HG03378 (cell line): Measurements from ENCODE around the gene TAS2R60.
"Not testable (repeated sequence)": the region's sequence is repeated elsewhere in the genome, so short reads cannot be mapped to it uniquely, and the experiment has no call there.

Source experiments
- ATAC-seq: cut with Tn5 transposase; IDR thresholded peaks from one replicate; pipeline ENCODE4 v1.9.1; 2021; ENCODE audit warnings: mild to moderate bottlenecking, moderate library complexity; ENCODE audit not compliant: unreplicated experiment

TAS2R60 gene, protein sequence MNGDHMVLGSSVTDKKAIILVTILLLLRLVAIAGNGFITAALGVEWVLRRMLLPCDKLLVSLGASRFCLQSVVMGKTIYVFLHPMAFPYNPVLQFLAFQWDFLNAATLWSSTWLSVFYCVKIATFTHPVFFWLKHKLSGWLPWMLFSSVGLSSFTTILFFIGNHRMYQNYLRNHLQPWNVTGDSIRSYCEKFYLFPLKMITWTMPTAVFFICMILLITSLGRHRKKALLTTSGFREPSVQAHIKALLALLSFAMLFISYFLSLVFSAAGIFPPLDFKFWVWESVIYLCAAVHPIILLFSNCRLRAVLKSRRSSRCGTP

DNA sequence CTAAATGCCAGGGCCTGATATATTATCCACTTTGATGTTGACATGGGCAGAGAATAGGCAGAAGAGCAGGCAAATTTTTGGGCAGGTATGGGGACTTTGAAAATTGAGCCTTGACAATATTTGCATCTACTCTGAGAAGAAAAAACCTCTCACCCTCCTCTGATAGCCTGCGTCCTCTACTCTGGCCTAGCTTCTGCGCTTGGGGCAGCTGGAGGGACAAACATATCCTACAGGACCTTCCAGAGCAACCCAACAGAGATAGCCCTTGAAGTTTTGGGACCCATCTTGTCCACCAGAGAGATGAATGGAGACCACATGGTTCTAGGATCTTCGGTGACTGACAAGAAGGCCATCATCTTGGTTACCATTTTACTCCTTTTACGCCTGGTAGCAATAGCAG is at the start of gene TAS2R60:
Gene TAS2R60, plus strand, starts transcription at position 301 of the 400 bp plus-strand sequence. Its CDS starts 0 bp downstream, at position 301.
- no peak for ATAC-seq

DNA sequence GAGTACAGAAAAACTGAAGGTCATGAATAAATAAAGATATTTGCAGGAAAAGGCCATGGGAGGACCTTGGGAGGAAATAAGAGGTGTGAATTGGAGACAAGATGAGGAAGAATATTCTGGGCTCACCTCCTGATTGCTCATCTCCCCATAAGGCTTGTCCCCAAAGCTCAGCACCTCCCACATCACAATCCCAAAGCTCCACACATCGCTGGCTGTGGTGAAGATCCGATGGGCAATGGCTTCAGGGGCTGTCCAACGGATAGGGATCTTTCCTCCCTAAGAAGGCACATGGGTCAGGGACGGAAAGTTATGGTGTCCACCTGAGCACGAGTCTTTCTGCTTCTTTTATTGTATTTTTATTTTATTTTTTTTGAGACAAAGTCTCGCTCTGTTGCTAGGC is 49.2 kb upstream of the TAS2R60 start:
- no peak for ATAC-seq

DNA sequence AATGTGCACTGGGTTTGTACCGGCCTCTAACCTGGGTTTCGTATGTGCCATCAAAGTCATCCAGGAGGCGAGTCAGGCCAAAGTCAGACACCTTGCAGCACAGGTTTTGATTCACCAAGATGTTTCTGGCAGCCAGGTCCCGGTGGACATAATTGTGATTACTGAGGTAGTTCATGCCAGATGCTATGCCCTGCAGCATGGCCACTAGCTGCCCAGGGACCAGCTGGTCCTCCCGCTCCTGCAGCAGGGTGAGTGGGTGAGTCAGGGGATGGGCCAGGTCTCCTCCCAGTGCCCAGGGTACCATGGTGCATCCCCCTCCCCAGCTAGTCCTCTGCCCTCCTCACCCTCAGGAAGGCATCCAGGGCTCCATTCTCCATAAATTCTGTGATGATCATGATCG is 48.5 kb upstream of the TAS2R60 start:
- ATAC-seq = no peak

DNA sequence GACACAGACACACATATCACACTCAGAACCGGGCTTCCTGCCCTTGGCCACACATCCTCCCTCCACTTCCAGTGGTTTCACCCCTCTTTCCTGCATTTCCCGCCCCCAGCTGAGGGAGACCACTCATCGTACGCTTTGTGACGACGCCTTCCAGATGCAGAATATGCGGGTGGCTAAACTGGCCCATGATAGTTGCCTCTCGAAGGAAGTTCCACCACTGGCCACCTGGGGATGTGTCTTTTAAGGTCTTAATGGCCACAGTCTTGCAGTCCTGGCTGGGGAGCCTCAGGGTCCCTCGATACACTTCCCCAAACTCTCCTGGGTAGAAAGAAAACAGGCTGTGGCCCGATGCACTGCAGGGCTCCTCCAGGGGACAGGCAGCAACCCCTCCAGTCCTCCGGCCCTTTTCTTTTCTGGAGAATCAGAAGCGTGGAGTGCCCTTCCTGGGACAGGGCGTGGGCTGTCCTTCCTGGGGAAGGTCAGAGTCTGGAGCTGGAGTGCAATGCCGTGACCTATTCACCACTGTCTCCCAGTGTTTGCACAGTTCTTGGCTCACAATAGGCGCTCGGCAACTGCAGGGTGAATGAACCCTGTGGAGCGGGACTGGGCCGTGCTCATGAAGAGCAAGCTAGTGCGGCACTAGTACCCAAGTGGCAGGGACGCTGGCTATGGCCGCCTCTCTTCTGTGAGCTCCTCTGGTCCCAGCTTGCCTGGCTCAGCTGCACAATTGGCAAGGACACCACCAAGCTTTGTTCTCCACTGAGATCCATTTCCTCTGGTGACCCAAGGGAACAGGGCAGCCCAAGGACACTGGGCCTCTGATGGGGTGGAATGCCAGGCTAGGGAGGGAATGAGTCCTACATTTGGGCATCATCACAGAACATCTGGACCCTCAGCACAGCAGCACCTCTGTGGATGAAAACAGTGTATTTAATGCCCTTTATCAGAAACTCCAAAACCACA is 47.8 kb upstream of the TAS2R60 start:
- ATAC-seq = no peak

DNA sequence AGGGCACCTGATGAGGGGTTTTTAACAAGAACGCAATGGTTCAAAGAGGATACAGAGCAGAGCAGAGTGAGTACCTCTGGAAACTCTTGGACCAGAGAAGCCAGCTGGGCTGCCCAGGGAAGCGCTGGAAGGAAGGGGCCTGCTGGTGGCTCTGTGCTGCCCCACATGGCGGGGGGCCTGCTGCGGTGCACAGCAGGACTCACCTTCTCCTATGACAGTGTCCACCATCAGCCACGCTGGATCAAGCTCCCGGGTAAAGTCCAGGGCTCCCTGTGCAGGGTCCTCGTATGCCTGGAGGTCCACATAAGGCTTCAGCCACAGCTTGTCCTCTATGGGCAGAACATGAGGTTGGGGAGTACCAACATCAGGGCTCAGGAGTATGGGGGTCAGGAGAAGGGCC is 47.1 kb upstream of the TAS2R60 start:
- no peak for ATAC-seq

DNA sequence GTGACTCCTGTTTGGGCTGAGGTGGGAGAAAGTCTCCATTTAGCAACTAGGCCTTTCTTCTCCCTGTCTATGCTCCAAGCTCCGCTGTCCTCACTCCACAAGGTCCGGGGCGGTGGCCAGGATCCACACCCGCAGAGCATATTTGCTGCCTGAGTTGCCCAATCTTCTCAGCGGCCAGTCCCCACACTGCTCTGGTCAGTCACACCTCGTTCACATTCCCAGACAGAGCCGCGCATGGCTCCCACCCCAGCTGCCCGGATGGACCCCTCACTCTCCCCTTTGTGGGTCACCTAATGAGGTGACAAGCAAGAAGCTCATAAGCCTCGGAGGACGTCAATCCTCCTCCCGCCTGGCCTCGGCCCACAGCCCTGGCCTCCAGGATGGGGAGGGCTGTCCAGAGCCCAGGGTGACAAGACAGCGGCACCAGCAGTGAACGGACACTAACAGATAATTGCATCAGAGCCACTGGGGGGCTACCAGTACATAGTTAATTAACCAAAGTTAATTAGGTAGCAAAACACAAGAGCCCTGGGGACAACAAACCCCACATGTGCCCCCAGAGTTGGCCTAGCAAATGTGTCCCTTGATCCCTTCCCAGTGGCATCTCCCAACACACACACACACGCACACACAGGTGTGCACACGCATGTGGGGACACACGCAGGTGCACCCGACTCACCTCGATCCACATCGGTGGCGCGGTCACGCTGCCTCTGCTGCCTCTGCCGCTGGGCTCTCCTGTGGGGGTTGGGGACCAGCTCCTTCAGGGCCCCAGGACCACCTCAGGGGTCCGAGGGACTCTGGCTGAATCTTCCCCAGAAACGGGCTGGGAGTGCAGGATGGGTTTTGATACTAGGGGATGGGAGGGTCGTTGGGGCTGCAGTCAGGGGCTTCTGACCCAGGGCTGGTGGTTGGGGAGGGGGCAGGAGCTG is 46.4 kb upstream of the TAS2R60 start:
- no peak for ATAC-seq

DNA sequence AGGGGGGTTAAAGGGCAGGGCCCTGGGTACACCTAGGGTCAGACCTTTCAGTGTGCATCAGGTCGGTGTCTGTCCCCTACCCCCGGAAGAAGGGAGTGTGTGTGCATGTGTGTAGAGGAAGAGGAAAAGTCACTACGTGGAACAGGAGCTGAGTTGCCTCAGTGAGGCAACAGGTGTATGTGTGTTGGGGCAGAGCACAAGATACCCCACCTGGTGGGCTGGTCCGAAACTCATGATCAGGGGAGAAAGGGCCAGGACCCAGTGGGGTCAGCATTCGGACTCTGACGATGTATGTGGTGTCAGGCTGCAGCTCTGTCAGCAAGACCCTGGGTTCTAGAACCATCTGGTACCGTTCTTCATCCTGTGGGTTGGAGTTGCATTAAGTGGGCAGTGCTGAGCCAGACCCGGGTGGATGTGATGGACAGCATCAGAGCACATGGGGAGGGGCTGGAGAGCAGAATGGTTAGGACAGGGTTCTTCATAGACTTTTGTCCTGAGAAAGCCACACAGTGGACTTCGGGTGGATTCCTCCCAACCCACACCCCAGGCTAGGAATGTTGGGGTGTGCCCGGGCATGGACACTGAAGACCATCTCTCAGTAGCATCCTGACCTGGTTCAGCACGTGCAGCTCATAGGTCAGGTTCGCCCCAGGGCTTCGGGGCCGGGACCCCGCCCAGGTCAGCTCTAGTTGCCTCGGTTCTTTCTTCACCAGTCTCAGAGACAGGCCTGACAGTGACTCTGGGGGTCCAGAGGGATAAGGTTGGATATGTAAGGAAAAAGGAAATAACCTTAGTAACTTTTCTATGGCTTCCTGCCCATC is 45.3 kb upstream of the TAS2R60 start:
- ATAC-seq = no peak

DNA sequence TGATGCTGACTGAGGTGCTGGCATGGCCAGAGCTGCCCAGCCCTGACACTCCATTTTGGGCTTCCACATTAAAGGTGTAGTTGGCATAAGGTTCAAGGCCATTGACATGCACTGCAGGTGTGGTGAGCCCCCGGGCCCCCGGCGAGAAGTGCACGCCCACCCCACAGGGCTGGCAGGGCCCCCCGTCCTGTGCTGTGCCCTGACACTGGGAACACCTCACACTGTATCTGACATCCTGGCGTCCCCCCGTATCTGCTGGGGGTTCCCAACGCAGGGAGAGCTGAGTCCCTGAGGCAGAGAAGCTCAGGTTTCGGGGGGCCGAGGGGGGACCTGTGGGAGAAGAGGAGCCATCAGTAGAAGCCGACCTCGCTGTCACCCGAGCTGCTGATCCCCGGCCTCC is 44.6 kb upstream of the TAS2R60 start:
- ATAC-seq = no peak

DNA sequence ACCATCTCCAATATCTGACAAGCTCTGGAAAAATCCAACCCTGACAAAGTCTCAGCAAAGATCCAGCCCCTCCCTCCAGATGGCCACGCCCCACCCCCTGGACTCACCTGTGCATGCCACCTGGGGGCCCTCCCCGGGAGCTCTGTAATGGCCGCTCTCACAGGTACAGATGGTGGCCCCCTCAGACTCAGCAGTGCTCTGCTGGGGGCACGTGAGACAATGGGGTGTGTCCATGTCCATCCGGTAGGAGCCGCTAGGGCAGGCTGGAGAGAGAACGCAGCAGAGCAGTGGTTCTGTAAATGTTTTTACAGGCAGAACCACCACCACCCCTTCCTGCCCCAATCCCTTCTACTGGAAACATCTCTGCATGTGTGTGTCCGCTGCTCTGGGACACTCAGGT is 44.1 kb upstream of the TAS2R60 start:
- ATAC-seq = no peak

DNA sequence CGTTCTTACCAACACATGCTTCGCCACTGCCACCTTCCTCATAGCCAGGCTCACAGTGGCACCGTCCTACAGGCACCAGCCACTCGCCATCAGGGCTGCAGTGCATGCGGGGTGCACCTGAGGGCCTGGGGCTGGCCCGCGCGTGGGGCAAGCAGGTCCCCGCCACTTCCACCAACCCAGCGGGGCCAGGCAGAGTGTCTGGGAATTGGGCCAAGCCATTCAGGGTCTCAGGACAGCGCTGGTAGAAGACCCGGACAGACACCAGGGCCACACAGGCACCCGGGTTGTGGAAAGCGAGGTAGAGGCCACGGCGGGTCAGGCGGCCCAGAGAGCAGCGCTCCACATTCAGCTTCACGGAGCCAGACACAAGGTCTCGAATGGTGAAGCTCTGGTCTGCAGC is 43.6 kb upstream of the TAS2R60 start:
- ATAC-seq = no peak

DNA sequence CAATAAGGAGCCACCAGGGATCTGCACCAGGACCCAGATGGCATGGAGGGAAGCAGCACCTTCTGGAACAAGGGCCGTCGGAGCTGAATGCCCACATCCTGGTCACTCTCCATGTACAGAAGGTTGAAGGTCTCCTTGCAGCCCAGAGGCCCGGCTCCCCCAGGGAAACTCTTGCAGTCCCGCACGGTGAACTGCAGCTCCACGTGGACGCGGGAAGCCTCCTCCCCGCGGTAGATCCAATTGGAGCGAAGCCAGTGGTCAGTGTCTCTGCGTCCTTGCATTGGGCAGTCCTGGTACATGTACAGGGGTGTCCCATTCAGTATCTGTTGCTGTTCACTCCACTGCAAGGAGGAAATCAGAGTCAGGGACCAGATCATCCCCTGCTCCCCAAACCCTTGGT is 42.0 kb upstream of the TAS2R60 start:
- ATAC-seq = no peak

DNA sequence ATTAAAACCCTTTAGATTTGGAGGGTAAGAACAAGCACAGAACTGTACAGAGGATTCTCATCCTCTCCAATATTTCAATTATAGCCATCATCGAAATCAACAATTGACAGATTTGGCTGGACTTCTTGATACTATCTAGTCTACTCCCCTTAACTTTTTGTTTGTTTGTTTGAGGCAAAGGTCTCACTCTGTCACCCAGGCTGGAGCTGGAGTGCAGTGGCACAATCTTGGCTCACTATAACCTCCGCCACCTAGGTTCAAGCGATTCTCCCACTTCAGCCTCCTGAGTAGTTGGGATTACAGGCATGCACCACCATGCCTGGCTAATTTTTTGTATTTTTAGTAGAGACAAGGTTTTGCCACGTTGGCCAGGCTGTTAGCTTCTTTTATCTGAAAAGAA is 41.0 kb upstream of the TAS2R60 start:
- ATAC-seq = not testable (repeated sequence)

DNA sequence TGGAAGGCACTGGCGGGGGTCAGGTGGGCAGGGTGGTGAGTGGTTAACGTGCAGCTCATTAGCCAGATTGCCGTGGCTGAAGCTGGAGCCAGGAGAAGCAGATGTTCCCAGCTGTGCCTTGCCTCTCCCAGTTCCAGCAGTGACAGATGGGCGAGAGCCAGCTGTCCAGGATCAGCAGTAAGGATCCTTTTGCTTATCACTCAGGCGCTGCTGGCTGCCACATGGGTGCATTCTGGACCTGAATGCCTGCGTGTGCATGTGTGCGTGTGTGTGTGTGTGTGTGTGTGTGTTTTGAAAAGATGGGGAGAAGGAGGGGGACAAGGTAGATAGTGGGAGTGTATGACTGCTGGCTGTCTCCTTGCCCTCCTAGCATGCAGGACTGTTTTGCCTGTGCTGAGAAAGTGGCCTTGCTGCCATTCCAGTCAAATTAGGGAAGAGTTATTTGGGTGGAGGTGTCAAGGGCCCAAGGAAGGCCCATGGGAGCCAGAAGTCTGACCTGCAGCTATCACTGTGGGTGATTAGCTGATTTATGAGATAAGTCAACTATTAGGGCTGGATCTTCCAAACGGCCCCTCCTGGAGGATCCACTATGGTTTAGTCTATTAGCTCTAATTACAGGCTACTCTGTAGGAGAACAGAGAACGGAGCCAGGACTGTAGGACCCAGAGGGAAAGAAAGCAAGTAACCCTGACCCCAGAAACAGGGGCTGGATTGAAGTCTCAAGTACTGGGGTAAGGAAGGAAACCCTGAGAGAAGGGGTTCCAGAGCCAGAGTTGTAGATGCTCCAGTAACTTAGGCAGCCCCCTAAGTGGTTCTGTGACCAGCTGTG is 37.9 kb upstream of the TAS2R60 start:
- no peak for ATAC-seq

DNA sequence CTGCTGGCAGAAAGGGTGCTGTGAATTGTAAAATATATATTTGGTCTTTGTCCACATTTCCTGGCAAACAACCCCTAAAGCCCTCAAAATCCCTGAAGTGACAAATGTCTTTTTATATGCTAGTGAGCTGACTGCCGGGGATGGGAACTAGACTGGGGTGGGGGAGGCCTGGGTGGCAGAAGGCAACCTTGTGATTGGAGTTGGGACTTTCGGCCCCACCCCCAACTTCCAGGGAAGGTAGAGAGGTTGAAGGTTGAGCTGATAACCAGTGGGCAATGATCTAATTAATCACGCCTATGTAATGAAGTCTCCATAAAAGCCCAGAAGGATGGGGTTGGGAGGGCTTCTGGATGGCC is 37.3 kb upstream of the TAS2R60 start:
- ATAC-seq = no peak

DNA sequence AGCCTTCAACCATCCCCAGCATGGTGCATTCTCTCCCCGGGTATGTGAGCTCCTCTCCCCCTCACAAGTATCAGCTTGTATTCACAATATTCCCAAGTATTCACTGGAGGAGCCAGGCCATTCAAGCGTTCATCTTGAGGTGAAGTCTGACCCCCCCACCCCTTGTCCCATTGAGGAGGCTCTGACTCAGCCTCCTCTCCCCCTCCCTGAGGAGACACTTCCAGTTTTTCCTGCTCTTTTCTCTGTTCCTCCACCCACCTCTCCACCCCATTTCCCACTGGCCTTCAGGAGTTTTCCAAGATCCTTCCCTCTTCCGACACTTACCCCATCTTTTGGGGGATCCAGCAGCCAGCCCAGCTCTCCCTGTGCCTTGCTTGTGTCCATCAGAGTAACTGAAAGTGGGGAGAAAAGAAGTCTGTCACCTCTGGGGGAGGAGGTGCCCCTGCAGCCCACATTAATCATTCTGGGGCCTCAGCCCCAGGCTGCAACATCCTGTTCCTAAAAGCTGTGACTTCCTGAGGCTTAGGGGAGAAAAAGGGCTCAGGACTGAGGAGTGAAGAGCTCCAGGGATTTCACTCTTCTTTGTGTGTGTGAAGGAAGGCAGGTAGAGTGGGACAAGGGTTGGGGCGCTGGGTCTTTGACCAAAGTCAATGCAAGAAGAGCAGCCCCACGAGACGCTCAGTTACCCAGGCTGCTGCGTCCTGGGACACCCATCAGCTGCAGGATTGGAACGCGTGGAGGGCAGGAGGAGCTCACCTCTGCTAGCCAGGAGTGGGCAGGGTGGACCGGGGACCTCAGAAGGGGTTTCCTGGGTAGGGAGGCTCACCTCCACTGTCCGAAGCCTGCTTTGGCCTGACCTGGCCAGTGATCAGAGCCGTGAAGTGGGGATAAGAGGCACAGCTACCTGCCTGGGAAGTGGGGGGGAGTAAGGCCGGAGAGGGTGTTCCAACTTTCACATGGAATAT is 35.7 kb upstream of the TAS2R60 start:
- ATAC-seq = no peak

DNA sequence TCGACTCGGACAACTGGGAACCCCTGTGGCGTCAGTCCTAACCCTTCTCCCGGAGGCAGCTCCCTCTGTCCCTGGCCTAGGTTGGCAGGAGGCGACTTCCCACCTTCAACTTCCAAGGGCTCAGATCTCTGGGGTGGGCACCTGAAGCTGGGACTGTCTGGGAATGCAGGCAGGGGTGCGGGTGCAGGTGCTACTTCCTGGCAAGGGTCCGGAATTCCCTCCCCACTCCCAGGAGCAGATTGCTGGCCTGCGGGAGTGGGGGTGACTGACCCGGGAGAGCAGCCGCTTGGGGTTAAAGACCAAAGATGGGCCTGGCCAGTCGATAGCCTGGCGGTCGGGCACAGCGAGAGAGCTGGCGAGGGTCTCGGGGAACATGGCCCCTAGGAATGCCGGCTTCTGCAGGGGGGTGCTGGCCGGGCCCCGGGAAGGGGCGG is 35.0 kb upstream of the TAS2R60 start:
- no peak for ATAC-seq

DNA sequence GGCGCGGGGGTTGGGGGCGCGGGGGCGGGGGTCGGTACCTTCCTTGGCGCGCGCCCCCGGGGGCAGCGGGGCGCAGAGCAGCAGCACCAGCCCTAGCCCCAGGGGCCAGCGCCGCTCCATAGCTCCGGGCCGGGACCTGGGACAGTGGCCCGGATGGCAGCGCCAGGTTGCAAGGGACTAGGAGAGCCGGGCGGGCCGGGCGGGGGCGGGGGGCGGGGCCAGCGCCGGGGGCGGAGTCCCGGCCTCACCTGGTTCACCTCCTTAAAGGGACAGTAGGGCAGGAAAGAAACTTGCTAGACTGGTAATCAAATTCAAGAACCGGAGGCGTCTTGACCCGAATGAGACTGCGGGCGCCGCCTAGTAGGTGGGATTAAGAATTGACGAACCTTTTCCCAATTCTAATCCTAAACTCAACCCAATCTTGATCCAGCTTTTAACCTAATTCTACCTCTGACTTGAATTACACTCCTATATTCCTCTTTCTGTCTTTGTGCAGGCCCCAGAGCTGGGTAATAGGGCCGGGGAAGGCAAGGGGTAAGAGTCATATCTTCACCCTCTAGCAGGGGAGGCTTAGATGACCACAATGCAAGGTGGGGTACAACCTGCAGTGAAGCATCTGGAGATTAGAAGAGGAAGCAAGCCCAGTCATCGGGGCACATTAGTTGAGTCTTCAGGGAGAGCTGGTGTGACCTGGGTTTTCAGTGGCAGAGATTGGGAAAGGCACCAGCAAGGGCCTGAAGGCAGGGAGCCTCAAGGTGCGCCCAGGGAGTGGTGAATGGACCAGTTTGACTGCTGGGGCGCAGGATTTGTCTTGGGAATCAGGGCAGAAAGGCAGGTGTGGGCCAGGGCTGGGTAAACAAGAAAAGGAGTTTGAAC is 34.3 kb upstream of the TAS2R60 start, which contains the start of gene EPHA1:
Gene EPHA1, minus strand, starts transcription at position 171 of the 876 bp plus-strand sequence. Its CDS starts 51 bp downstream, at position 120.
- ATAC-seq = no peak
